Measurements from ENCODE around the gene BARHL1. TPM values are rescaled to one million over a fixed set of nuclear protein-coding genes. Genes with fewer than 3 reads are reported as not detected.

Gene BARHL1
- total RNA-seq, 1 donor from 2014 or later = not detected

DNA sequence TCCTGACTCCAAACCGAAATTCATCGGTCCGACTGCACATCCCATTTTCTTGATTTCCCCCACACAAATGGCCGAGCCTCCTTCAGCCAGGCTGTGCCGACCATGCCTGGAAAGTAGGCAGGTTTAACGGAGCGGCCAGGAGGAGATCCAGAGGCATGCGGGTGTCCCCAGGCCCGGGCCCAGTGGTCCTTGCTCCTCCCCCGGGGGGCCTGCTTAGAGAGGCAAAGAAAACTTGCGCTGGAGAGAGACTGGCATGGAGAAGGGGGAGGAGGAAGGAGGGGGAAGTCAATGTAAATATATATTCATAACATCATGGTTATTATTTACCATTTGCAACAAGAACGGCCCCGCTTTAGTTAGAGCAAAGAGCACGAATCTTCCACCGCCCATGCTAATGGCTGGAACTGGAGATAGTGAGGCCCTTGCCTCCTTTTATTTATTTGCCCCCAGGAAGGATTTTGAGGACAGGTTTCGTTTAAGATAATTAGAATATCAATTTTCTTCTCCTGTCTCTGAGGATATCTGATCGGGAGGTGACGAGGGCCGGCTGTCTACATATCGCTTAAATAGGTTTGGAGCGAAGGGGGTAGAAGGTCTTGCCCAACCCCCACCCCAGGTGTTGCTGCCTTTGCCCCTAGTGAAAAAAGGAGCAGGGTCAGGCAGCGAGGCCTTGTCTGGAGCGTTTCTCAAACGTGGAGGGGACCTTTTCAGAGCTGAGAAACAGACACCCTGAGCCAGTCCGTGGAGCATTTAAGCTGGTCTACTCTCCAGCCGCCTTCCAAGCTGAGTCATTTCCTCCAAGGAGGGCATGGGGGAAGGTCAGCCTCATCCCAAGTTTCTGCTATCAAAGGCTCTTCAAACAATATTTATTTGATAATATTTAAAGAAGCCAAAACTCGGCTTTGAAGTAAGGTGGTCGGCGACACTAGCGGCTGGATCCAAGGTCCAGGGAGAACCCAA lies 2.5 kb downstream of the BARHL1 start:
- ATAC-seq (no peak), DNase-seq (ENCODE audit: low spot score) (no peak)
- intact Hi-C loops (cut with DNase I) = no loop called here

- DNase-seq (ENCODE audit: low spot score) (no peak), ATAC-seq (no peak)
- intact Hi-C loops (cut with DNase I) = no loop called here
These were observed 3.8 kb downstream of the BARHL1 start for GRCh38 chr9:132585954-132586829.

DNA sequence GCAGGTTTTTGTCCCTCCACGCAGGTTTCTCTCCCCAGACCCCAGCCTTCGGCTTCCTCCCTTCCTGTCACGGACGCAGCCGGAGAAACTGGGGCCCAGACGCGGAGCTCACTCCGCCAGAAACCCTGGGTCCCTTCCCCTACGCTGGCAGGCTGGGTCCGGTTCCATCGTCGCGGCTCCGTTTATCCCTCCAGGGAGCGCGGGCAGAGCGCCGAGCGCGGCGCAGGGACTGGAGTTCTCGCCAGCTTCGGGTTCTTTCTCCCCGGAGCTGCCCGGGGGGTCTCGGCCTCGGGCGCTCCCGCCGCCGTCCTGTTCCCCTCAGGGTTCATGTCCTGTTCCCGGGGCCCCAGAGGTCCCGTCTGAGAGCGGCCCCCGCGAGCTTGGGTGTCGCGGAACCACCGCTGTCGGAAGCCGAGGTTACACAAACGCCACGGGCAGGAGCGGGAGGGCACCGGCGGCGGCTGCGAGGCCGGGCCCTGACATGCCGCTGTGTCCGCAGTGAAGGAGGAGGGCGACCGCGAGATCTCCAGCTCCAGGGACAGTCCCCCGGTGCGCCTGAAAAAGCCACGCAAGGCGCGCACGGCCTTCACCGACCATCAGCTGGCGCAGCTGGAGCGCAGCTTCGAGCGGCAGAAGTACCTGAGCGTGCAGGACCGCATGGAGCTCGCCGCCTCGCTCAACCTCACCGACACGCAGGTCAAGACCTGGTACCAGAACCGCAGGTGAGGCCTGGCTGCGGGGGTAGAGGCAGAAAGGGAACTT lies 4.6 kb downstream of the BARHL1 start:
- DNase-seq (ENCODE audit: low spot score) (no peak), ATAC-seq (no peak)
- intact Hi-C loops (cut with DNase I) = no loop called here

DNA sequence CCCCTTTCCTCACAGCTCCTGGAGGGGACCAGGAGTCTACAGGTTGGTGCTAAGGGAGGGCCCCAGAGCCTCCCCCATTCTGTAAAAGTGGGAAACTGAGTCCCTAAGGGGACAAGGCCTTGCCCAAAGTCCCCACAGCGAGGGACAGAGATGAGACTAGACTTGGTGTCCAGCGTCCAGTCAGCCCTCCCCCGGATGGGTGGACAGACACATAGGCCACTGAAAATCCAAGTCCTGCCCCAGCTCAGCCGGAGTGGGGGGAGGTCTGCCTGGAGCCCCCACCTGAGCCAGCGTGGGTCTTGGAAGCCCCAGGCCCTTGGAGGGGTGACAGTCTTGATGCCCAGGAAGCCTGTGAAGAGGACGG lies 5.2 kb downstream of the BARHL1 start:
- ATAC-seq (no peak), DNase-seq (ENCODE audit: low spot score) (no peak)
- intact Hi-C loops (cut with DNase I) = no loop called here

- DNase-seq (ENCODE audit: low spot score) (no peak), ATAC-seq (no peak)
- intact Hi-C loops (cut with DNase I) = no loop called here
These were observed 5.7 kb downstream of the BARHL1 start for GRCh38 chr9:132588098-132588497.

- intact Hi-C loops (cut with DNase I) = no loop called here
- ATAC-seq (no peak), DNase-seq (ENCODE audit: low spot score) (no peak)
These were observed 6.2 kb downstream of the BARHL1 start for GRCh38 chr9:132588501-132589147.

DNA sequence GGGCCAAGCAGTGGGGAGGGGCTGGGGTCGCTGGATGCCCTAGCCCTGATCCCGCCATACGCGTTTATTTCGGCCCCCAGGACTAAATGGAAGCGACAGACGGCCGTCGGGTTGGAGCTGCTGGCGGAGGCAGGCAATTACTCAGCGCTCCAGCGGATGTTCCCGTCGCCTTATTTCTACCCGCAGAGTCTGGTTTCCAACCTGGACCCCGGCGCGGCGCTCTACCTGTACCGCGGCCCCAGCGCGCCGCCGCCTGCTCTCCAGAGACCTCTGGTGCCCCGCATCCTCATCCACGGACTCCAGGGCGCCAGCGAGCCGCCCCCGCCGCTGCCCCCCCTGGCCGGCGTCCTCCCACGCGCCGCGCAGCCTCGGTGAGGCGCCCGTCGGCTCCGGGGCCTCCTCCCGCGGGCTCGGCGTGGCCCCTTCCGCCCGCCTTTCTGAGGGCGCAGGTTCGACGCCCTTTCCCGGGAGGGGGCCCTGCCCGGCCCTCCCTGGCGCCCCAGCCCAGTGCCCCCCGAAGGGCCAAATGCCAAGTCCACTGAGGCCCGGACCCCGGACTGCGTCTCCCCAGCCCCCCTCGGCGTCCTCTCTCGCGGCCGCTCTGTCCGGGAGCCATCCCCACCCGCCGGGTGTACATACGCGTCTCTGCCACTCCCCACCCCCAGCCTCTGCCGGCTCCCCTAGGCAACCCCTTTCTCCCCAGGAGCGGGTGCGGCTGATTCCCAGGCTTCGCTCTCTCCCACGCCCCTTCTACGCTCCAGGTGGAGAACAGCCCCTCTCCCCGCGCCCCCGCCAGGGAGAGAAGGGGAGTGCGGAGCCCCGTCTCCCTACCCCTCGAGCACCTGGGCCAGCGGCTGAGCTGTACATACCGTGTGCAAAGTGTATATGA lies 7.0 kb downstream of the BARHL1 start:
- ATAC-seq (no peak), DNase-seq (ENCODE audit: low spot score) (no peak)
- intact Hi-C loops (cut with DNase I) = no loop called here

- no peak for DNase-seq (ENCODE audit: low spot score)
- ATAC-seq = no peak
- intact Hi-C loops (cut with DNase I) = no loop called here
These were observed 7.6 kb downstream of the BARHL1 start for GRCh38 chr9:132590037-132590317.

- ATAC-seq = no peak
- DNase-seq (ENCODE audit: low spot score) = no peak
- intact Hi-C loops (cut with DNase I) = no loop called here
These were observed 8.1 kb downstream of the BARHL1 start for GRCh38 chr9:132590318-132591182.

DNA sequence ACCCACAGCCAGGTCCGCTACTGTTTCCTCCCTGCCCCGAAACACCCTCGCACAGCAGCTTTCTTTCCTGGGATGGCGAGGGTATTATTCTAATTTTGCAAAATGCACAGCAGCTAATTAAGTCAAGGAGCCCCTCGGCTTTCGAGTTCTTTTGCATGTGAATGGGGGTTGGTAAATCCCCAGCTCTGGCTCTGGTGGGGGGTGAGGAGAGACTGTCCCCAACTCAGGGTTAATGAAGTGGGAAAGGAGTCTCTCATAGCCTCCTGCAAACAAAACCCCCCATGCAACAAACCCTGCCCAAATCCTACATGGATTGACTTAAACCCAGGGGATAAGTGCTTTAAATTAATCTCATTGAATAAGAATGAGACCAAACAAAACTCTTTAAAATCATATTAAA lies 8.8 kb downstream of the BARHL1 start:
- intact Hi-C loops (cut with DNase I) = no loop called here
- no peak for ATAC-seq
- no peak for DNase-seq (ENCODE audit: low spot score)

DNA sequence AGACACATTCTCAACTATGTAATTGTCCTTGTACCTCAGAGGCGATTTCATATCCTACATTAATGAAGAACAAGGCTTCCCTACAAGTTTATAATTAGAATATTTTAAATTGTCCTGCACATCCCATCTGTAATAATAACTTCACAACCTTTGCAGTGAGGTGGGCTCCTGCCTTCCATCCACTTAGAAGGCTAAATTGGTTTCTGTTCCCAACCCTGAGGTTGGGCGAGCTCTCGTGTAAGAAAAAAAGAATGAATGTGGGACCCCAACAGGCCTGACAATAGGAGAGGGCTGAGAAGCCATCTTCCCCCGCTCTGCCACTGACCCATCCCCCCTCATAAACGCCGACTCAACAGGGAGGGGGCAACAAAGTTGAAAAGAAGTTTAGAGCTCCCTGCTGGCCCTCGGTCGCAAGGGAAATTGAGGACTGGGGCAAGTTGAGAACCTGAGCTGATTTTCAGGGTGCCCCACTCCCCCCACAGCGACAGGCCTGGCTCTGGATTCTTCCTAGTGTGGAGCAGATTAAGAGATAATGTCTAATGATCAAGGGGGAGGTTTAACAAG lies 9.4 kb downstream of the BARHL1 start:
- DNase-seq (ENCODE audit: low spot score) = no peak
- no peak for ATAC-seq
- intact Hi-C loops (cut with DNase I) = no loop called here

DNA sequence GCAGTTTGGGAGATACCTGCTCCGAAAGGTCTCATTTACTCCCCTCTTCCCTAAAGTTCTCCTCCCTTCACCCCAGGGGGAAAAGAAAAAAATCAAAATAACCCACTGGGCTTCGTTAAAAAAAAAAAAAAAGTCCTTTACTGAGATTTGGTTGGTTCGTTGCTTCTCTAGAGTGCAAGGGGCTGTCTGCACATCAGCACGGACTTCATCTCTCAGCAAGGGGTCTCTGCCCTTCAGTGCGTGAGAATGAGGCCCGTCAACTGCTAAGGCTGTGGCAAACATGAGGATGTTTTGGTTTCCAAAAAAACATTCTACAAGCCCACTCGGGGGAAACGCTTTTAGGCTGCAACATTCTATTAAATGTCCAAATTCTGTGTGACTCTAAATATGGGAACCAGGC lies 10.0 kb downstream of the BARHL1 start:
- no peak for ATAC-seq
- intact Hi-C loops (cut with DNase I) = no loop called here
- no peak for DNase-seq (ENCODE audit: low spot score)

GRCh38 chr9:132594412-132594811 lies 12.0 kb downstream of the BARHL1 start:
- ATAC-seq = no peak
- intact Hi-C loops (cut with DNase I) = no loop called here
- DNase-seq (ENCODE audit: low spot score) = no peak

DNA sequence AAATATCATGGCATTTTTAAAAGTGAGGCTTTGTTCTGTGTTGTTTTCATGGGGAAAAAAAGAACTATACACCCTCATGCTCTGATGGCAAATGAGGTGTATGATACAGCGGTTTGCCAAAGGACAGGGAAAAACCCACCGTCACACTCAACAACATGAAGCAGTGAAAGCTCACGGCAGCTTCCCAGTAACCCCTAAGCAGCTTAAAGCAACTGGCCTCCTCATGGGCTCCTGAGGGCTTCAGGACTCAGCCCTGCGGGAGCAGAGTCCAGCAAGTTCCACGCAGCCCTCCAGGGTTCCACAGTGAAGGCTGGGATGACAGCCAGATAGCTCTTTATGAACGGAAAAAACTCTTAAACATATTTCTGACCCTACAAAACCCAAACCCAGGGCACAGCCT lies 12.9 kb downstream of the BARHL1 start:
- intact Hi-C loops (cut with DNase I) = no loop called here
- no peak for ATAC-seq
- DNase-seq (ENCODE audit: low spot score) = no peak

DNA sequence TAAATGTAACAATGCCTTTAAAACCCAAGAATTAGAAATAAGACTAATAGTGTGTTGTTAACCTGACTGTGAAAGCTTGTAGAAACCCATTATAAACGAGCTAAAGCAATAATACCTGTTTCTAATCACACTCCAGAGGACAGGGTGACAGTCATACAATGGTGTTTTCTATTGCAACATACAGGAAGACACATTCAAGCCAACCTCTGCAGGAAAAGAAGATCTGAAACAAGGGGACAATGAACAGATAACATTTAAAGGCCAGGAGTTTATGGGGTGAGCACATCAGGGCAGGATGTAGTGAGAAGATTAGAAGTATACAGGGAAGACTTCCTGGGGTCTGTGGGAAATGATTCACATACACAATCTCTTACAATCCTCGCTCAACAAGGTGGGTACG lies 13.8 kb downstream of the BARHL1 start:
- no peak for ATAC-seq
- intact Hi-C loops (cut with DNase I) = no loop called here
- DNase-seq (ENCODE audit: low spot score) = no peak

GRCh38 chr9:132597073-132597775 lies 14.8 kb downstream of the BARHL1 start:
- intact Hi-C loops (cut with DNase I) = no loop called here
- ATAC-seq = peak; percentile 68

More at GRCh38 chr9:132597073-132597775, 14.8 kb downstream of the BARHL1 start:
- no peak for DNase-seq (ENCODE audit: low spot score)
